Activated naive CD4-positive, alpha-beta T cell treated with anti-CD3 and anti-CD28 coated beads, Interleukin-2, amount 10 ng/mL, durations not matched to agents 7 days and 5 days (primary cell): ENCODE data around the gene FSD1L.

Source experiments
- CTCF ChIA-PET: fragments of 350-600 bp; sonication (Branson Sonifier 250); formaldehyde crosslinking; loops from one replicate; lab custom pipeline; 2021; ENCODE audit warnings: antibody characterized with exemption; lab: Charles Lee
- DNase-seq: peaks from one replicate; pipeline ENCODE4 v3.0.0-alpha.2; 2020
- H3K27ac Mint-ChIP-seq: one replicate; pipeline ENCODE4 v1.8.0; 2021; ENCODE audit warnings: mild to moderate bottlenecking, moderate library complexity, mixed read lengths
- H3K27me3 Mint-ChIP-seq: one replicate; pipeline ENCODE4 v1.8.0; 2021; ENCODE audit warnings: mild to moderate bottlenecking, mixed read lengths
- H3K36me3 Mint-ChIP-seq: one replicate; pipeline ENCODE4 v1.8.0; 2021; ENCODE audit warnings: mixed read lengths
- H3K4me1 Mint-ChIP-seq: one replicate; pipeline ENCODE4 v1.8.0; 2021; ENCODE audit warnings: mixed read lengths
- H3K4me3 Mint-ChIP-seq: one replicate; pipeline ENCODE4 v1.8.0; 2021; ENCODE audit warnings: mild to moderate bottlenecking, moderate library complexity, mixed read lengths
- H3K9me3 Mint-ChIP-seq: one replicate; pipeline ENCODE4 v1.8.0; 2021; ENCODE audit warnings: mixed read lengths

The FSD1L gene

DNA sequence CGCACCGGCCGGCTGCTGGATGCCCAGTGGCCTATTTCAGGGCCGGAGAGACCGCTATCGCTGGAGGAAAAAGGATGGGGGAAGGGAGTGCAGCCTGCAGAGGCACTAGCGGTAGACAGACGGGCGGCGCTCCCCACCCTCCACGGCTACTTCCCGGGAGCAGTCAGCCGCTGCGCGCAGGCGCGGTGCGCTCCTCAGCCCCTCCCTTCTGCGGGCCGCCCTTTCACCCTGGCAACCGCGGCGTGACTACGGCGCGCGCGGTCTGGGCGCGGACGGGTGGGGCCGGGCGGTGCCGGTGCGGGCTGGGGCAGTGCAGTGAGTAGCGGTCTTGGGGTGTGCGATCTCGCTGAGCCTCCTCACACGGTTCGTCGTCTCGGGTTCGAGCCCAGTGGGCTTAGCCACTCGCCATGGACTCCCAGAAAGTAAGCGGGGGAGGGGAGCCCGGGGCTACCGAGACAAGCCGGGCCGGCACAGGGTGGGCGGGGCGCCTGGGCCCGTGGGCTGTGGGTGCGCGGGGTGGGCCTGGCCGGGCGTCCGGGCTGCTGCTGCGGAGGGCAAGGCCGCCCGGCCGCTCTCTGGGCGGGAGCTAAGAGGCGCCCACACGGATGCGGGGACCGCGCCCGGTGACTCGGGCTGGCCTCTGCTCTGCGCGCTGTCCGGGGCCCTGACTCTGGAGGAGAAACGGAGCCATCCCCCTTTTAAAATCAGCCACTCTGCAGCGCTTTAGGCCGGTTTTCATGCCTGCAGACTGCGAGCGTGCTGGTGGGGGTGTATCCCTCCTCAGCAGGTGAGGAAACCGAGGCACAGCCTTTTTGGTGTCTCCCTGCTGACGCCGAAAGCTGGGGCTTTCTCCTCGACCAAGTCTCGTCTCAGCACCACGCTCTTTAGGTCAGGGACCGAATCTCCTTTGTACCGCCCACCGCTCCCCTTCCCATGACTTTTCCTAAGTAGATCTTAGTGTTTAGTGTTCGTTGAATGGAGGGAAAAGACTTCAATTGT is at the start of gene FSD1L:
TSS of gene FSD1L (plus strand) at position 221 of the 999 bp plus-strand sequence. CDS start at position 408, 187 bp downstream.
- DNase-seq = peak; percentile 87
- H3K4me3 Mint-ChIP-seq = peak within 1 kb of the TSS; percentile 79
- CTCF ChIA-PET = interaction anchor here (0.7 kb wide), 1 partner anchor 266 kb away, joined by 3 read pairs; no protein-coding TSS in a partner anchor

DNA sequence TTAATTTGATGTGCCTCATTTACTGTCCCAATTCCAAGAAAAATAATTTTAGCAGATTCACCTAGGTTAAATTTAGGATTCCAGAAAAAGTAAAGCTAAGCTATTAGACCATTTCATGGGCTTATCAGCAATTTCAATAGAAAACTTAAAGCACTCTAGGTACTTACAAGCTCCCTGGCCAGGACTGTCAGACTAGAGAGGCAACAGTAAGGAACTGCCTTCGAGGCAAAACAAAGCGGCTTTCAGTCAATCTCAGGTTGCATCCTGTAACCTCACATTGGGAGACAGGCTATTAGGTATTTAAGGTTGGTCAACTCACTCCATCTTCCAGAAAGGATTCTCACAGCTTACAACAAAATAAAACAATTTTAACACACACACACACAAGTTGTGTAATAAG is 48.7 kb upstream of the FSD1L start:
- H3K27me3 Mint-ChIP-seq = peaks cover 59% of the 10 kb centered on the region
- CTCF ChIA-PET = no interaction called here
- no peak overlapping the region for H3K4me3 Mint-ChIP-seq

More for the DNA sequence above, at the start of gene FSD1L:
- no peaks in the 10 kb centered on the region for H3K9me3 Mint-ChIP-seq
- peaks cover 21% of the 10 kb centered on the region for H3K27me3 Mint-ChIP-seq
- H3K27ac Mint-ChIP-seq = no peak within 1 kb of the TSS
- H3K36me3 Mint-ChIP-seq = no peaks in the 10 kb centered on the region
- H3K4me1 Mint-ChIP-seq = peaks cover 16% of the 10 kb centered on the region

DNA sequence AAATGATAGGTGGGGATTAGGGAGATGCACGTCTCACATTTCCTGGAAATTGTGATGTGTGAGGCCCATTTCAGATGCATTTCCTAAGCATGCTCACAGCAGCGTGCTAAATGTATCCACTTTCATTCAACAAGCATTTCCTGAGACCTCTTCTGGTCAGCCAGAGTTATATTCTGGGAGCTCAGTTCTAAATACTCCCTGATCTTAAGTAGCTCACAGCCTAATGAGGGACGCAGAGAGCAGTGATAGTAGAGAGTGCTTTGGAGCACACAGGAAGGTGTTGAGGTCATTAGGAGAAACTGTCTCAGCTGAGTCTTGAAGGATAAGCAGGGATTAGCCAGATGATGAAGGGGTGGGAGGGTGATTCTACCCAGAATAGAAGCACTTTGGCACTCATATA is 46.2 kb upstream of the FSD1L start:
- Mint-ChIP-seq H3K36me3 (peaks cover under 1% of the 10 kb centered on the region), H3K9me3 (peaks cover under 1% of the 10 kb centered on the region), H3K27me3 (peaks cover 63% of the 10 kb centered on the region), H3K27ac (no peak overlapping the region), H3K4me3 (no peak overlapping the region), H3K4me1 (peaks cover 31% of the 10 kb centered on the region)
- no peak for DNase-seq
- CTCF ChIA-PET = no interaction called here

More for the DNA sequence above, 48.7 kb upstream of the FSD1L start:
- no peak for DNase-seq
- Mint-ChIP-seq H3K27ac (no peak overlapping the region), H3K4me1 (peaks cover 7% of the 10 kb centered on the region), H3K9me3 (no peaks in the 10 kb centered on the region), H3K36me3 (no peaks in the 10 kb centered on the region)

DNA sequence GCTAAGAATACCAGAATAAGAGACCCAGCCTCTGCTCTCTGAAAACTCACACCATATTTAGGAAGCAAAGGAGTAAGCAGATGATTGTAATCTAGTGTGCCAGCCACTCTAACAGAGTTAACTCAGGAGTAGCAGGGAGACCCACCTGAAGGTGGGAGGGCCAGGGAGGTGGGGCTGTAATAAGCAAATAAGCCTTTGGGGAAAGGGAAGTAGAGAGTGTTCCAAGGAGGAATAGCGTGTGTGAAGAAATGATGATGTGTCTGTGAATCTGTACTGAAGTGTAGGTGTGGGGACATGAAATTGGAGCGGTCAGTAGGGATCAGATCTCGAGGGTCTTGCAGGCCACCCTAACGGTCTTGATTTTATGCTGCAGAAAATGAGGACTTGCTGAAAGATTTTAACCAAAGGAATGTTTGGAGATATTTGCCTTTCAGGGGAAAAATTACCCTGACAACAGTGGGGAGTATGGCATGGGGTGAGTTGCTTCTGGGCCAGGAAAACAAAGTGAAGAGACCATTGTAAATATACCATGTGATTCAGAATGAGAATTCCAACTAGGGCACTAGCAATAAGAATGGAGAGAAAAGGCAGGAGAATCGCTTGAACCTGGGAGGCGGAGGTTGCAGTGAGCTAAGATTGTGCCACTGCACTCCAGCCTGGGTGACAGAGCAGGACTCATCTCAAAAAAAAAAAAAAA is 44.1 kb upstream of the FSD1L start:
- H3K4me3 Mint-ChIP-seq = no peak overlapping the region

DNA sequence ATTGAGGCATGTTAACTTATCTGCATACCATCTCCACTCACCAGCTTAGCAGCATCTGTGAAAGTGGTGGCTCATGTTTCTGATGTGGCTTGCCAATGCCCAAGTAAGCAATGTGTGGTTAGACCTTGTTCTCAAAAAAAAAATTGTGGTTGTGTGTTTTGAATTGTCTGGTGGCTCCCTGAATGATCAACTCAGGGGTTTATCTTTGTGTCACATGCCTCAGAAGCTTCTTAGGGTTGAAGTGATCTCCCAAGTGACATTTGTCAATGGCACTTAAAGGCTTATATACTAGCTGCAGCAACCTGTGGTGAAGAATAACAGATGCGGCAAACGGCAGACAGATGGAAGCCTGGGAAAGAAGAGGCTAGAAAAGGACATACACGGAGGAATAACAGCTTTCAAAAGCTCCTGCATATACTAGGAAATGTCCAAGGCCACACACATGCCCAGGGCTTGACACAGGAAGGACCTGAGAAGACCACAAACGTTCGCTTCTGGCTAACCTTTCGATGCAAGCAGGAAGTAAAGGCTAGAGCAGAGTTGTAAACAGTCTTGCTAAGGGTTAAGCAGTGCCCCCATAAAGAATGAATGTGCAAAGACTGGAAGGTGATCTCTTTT is 42.2 kb upstream of the FSD1L start:
- Mint-ChIP-seq H3K36me3 (peaks cover 10% of the 10 kb centered on the region), H3K4me3 (peak overlapping the region; percentile 37), H3K27ac (peak overlapping the region; percentile 73), H3K27me3 (peaks cover 69% of the 10 kb centered on the region), H3K9me3 (peaks cover 8% of the 10 kb centered on the region), H3K4me1 (peaks cover 37% of the 10 kb centered on the region)
- CTCF ChIA-PET = interaction anchor here (0.8 to 1.1 kb wide), 6 partner anchors 10 to 478 kb away, joined by 3 to 4 read pairs (median 3); partner anchors contain the start of genes ABCA1 and SLC44A1
- peak; percentile 77 for DNase-seq

More for the DNA sequence above, 44.1 kb upstream of the FSD1L start:
- H3K4me1 Mint-ChIP-seq = peaks cover 37% of the 10 kb centered on the region
- no peak overlapping the region for H3K27ac Mint-ChIP-seq
- H3K27me3 Mint-ChIP-seq = peaks cover 69% of the 10 kb centered on the region
- H3K36me3 Mint-ChIP-seq = peaks cover 5% of the 10 kb centered on the region
- H3K9me3 Mint-ChIP-seq = peaks cover 4% of the 10 kb centered on the region
- DNase-seq = no peak
- CTCF ChIA-PET = no interaction called here

DNA sequence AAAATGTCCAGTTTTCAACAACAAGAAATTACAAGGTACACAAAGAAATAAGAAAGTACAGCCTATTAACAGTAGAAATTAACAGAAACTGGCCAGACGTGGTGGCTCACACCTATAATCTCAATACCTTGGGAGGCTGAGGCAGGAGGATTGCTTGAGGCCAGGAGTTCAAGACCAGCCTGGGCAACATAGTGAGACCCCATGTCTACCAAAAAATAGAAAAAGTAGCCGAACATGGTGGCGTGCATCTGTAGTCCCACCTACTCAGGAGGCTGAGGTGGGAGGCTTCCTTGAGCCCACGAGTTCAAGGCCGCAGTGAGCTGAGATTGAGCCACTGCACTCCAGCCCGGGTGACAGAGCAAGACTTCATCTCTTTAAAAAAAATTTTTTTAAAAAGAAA is 41.5 kb upstream of the FSD1L start:
- Mint-ChIP-seq H3K4me3 (no peak overlapping the region), H3K9me3 (peaks cover 8% of the 10 kb centered on the region), H3K27ac (no peak overlapping the region), H3K4me1 (peaks cover 37% of the 10 kb centered on the region), H3K27me3 (peaks cover 73% of the 10 kb centered on the region), H3K36me3 (peaks cover 10% of the 10 kb centered on the region)
- CTCF ChIA-PET = interaction anchor here (1.0 kb wide), 1 partner anchor 162 kb away, joined by 4 read pairs; the partner anchor contains the start of gene SLC44A1
- DNase-seq = no peak

DNA sequence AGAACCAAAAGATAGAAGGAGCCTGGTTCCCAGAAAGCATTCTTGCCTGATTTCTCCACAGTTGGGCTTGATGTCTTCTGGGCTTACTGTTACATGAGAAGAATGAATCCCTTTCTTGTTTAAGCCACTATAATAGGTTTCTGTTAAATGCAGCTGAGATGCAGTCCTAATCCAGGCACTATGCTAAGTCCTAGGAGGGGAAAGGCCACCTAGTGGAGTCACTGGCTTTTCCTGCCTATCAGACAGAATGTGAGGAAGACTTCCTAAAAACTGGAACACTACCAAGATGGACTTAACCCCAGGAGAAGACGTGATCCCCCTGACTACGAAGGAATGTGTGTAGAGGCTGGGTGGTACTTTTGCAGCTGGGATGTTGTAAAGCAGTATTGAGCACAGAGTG is 34.3 kb upstream of the FSD1L start:
- Mint-ChIP-seq H3K27ac (no peak overlapping the region), H3K27me3 (peaks cover 49% of the 10 kb centered on the region), H3K4me1 (peaks cover 12% of the 10 kb centered on the region), H3K4me3 (no peak overlapping the region), H3K36me3 (peaks cover 4% of the 10 kb centered on the region), H3K9me3 (peaks cover 4% of the 10 kb centered on the region)
- CTCF ChIA-PET = interaction anchor here (0.6 to 1.3 kb wide), 3 partner anchors 162 to 253 kb away, joined by 3 to 4 read pairs (median 3); no protein-coding TSS in a partner anchor
- no peak for DNase-seq

DNA sequence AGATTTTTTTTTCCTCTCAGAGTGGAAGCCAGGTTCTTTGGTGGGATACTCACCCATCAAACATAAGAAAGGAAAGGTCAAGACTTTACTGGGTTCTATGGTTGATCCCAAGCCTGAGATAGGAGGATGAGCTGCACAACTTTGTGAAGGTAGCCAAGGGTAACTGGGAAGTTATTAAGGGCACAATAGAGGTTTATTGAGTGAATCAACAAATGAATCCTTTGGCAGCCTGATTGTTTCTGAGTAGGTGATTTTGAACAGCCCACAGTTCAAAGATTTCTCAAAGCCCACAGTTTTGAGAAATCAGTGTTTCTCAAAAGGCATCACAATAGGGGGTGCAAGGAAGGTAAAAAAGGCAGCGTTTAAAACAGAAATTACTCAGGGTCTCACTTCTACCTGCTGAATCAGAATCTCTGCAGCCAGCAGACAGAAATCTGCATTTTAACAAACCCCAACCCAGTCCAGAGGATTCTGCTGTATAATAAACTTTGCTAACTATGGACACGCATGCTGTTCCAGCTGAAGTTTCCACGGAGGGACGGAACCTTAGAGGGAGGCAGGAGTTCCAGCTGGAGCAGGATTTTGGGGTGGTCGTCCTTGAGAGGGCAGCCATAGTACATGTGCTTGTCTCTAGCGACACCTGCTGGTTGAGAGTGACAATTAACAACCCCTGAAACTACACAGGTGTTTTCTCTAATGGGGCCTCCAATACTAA is 32.7 kb upstream of the FSD1L start:
- peaks cover 3% of the 10 kb centered on the region for H3K9me3 Mint-ChIP-seq
- H3K27me3 Mint-ChIP-seq = peaks cover 44% of the 10 kb centered on the region
- peaks cover 2% of the 10 kb centered on the region for H3K36me3 Mint-ChIP-seq

DNA sequence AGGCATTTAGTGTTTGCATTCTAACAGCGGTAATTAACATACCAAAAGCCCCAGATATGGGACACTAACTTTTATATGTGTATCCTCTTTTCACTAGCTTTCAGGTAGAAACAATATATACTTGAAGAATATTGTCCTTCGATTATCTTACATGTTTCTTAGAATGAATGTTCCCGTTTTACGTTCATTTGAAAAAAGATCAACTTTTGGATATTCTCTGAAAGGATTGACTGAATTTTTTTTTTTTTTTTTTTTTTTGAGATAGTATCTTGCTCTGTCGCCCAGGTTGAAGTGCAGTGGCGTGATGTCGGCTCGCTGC is 32.2 kb upstream of the FSD1L start:
- Mint-ChIP-seq H3K4me1 (peaks cover 12% of the 10 kb centered on the region), H3K9me3 (no peaks in the 10 kb centered on the region), H3K27ac (no peak overlapping the region), H3K27me3 (peaks cover 41% of the 10 kb centered on the region), H3K36me3 (no peaks in the 10 kb centered on the region), H3K4me3 (no peak overlapping the region)
- CTCF ChIA-PET = interaction anchor here (0.7 to 1.3 kb wide), 7 partner anchors 11 to 553 kb away, joined by 3 to 5 read pairs (median 3); no protein-coding TSS in a partner anchor
- no peak for DNase-seq

More for the DNA sequence above, 32.7 kb upstream of the FSD1L start:
- CTCF ChIA-PET = interaction anchor here (0.7 to 1.6 kb wide), 10 partner anchors 10 to 552 kb away, joined by 3 to 7 read pairs (median 3); no protein-coding TSS in a partner anchor
- Mint-ChIP-seq H3K27ac (no peak overlapping the region), H3K4me1 (peaks cover 12% of the 10 kb centered on the region), H3K4me3 (no peak overlapping the region)
- peak; percentile 66 for DNase-seq

DNA sequence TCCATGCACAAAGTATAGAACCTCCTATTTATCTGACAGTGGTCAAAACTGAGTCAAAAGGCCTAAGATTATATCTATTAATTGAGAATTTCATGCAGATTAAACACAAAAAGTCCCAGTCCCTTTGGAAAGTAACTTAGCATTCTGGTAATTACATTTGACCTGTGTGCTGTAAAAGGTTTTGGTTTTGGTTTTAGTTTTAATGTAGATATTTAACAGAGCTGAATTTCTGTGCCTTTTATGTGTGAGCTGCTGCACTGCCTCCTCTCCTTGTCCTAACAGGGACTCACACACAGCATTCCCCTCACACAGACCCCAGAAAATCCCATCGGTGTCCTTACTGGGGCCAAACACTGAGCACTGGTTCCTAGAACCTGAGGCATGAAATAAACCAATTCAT is 31.0 kb upstream of the FSD1L start:
- peaks cover 33% of the 10 kb centered on the region for H3K27me3 Mint-ChIP-seq
- DNase-seq = no peak
- CTCF ChIA-PET = interaction anchor here (0.7 to 1.2 kb wide), 2 partner anchors 210 to 556 kb away, joined by 3 read pairs; no protein-coding TSS in a partner anchor
- H3K9me3 Mint-ChIP-seq = no peaks in the 10 kb centered on the region
- peaks cover 12% of the 10 kb centered on the region for H3K4me1 Mint-ChIP-seq
- no peak overlapping the region for H3K4me3 Mint-ChIP-seq
- no peak overlapping the region for H3K27ac Mint-ChIP-seq
- no peaks in the 10 kb centered on the region for H3K36me3 Mint-ChIP-seq

DNA sequence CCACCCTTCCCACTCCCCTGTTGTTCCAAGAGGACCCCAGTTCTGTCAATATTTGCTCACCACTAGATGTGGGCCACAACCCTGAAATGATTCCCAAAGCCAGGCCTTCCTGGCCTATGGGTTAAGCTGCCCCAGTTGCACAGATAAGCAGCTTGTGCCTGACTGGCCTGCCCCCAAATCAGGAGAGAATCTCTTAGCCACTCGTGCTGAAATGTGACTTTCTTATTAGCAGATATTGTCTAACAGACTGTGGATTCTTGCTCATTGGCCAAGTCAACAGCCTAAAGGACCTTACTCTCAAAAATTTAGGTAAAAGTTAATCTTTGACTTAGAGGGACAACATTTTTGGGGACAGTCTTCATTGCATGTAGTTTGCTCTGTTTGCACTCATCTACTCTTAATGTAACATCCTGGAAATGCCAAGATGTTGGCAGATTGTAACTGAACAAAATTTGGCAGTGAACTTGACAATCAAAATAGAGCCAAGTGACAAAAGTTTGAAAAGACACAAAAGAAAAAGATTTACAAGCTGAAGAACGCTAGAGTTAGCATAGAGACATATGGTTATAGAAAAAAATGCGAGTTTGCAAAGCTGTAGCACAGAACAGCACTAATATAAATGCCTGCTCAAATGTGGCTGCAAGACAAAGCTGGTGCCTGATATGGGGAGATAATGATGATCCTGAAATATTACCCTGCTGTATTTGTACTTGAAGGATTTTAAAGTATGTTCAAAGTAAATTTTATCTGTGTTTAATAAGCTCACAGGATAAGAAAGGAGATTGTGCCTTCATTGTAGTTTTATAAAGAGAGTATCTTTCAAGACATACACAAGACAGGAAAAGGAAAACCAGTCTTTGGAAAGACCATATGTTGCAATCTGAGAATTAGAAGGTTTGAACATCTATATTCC is 29.0 kb upstream of the FSD1L start:
- CTCF ChIA-PET = interaction anchor here (1.2 kb wide), 1 partner anchor 260 kb away, joined by 4 read pairs; no protein-coding TSS in a partner anchor
- no peak for DNase-seq
- H3K36me3 Mint-ChIP-seq = no peaks in the 10 kb centered on the region

DNA sequence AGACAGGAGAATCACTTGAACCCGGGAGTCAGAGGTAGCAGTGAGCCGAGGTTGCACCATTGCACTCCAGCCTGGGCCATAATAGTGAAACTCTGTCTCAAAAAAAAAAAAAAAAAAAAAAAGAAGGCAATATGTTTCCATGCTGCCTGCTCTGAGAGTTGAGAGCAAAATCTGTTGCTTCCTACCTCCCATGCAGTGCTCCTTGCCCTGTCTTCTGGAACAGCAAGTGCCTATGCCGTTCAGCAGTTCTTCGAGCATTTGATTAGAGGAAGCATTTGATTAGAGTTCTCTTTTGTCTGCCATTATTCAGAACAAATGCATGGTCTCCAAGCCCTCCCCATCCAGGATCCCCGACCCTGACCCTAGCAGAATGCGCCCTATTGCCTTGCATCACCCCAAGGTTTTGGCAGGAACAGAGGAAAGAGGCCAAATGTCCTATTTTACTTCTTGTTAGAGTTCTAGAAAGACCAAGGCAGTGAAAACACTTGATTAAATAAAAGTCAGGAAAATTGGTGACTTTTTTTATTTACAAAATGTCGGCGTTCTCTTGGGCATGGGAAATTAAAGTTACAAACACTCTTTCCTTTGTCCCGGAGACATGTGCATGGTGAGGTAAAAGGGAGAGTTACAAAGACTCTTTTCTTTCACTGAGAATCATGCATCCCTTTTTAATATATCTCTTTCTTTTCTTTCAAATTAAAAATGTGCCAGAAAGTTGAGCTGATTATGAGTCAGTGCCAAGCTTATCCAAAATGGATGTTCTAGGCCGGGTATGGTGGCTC is 27.8 kb upstream of the FSD1L start:
- peaks cover 5% of the 10 kb centered on the region for H3K27me3 Mint-ChIP-seq
- CTCF ChIA-PET = no interaction called here
- H3K36me3 Mint-ChIP-seq = no peaks in the 10 kb centered on the region
- H3K9me3 Mint-ChIP-seq = no peaks in the 10 kb centered on the region
- H3K4me1 Mint-ChIP-seq = peaks cover 12% of the 10 kb centered on the region
- H3K4me3 Mint-ChIP-seq = no peak overlapping the region
- no peak for DNase-seq
- no peak overlapping the region for H3K27ac Mint-ChIP-seq

More for the DNA sequence above, 29.0 kb upstream of the FSD1L start:
- Mint-ChIP-seq H3K9me3 (no peaks in the 10 kb centered on the region), H3K4me1 (peaks cover 12% of the 10 kb centered on the region), H3K27ac (no peak overlapping the region), H3K27me3 (peaks cover 16% of the 10 kb centered on the region), H3K4me3 (no peak overlapping the region)
